GM18951 (cell line): Measurements from ENCODE around the gene SUZ12.
"Not testable (repeated sequence)": the region's sequence is repeated elsewhere in the genome, so short reads cannot be mapped to it uniquely, and the experiment has no call there.

ENCODE experiments used
- in situ Hi-C: fragments of 300-500 bp; cut with MboI; formaldehyde crosslinking; loops from one replicate; pipeline ENCODE4 v1.12.0; 2022; ENCODE audit warnings: low sequenced_read_pairs, mixed read lengths, inconsistent platforms; ENCODE audit not compliant: unreplicated experiment

The SUZ12 gene

DNA sequence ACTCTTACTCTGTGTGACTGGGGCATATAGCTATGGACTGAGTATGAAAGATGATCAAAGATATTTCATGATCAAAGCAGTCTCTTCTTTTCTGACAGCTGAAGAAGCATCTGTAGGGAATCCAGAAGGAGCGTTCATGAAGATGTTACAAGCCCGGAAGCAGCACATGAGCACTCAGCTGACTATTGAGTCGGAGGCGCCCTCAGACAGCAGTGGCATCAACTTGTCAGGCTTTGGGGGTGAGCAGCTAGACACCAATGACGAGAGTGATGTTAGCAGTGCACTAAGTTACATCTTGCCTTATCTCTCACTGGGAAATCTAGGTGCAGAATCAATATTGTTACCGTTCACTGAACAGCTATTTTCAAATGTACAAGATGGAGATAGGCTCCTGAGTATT is 110.9 kb downstream of the SUZ12 start:
- in situ Hi-C loops: not testable (repeated sequence)
